Neural cell (in vitro differentiated cells): Measurements from ENCODE around the gene PDE11A.

ENCODE experiments used
- EP300 ChIP-seq: fragments of 450-650 bp; conservative IDR thresholded peaks from 2 replicates; pipeline ENCODE4 v1.6.1; 2014; ENCODE audit warnings: antibody characterized with exemption, mild to moderate bottlenecking, moderate library complexity; ENCODE audit not compliant: poor library complexity, severe bottlenecking
- EZH2 ChIP-seq: fragments of 200-600, 300-800 bp; shearing (Covaris generic), sonication (generic); IDR thresholded peaks from 2 replicates; pipeline ENCODE4 v1.6.1; 2014; ENCODE audit warnings: antibody characterized with exemption, low read length, borderline replicate concordance, mild to moderate bottlenecking; ENCODE audit not compliant: insufficient read depth, poor library complexity, severe bottlenecking
- MXI1 ChIP-seq: fragments of 450-650 bp; conservative IDR thresholded peaks from 2 replicates; pipeline ENCODE4 v1.6.1; 2014; ENCODE audit warnings: antibody characterized with exemption, mild to moderate bottlenecking; ENCODE audit not compliant: poor library complexity, severe bottlenecking
- POLR2AphosphoS5 ChIP-seq: IDR thresholded peaks from 2 replicates; pipeline ENCODE4 v1.6.1; 2012
- RAD21 ChIP-seq: fragments of 450-650 bp; conservative IDR thresholded peaks from 2 replicates; pipeline ENCODE4 v1.6.1; 2014; ENCODE audit warnings: antibody characterized with exemption, mild to moderate bottlenecking, moderate library complexity
- SMC3 ChIP-seq: fragments of 450-650 bp; conservative IDR thresholded peaks from 2 replicates; pipeline ENCODE4 v1.6.1; 2014; ENCODE audit warnings: antibody characterized with exemption, mild to moderate bottlenecking, moderate library complexity; ENCODE audit not compliant: poor library complexity
- TAF1 ChIP-seq: IDR thresholded peaks from 2 replicates; pipeline ENCODE4 v1.6.1; 2012; ENCODE audit warnings: low read depth
- TF ChIP-seq, protein P1 (sequence below): fragments of 450-650 bp; IDR thresholded peaks from 2 replicates; pipeline ENCODE4 v1.5.1; 2014; ENCODE audit warnings: antibody characterized with exemption, mild to moderate bottlenecking, moderate library complexity; ENCODE audit not compliant: poor library complexity, severe bottlenecking
- TF ChIP-seq, protein P2 (sequence below): IDR thresholded peaks from 2 replicates; pipeline ENCODE4 v1.6.1; 2012; ENCODE audit warnings: borderline replicate concordance

GRCh38 chr2:177972782-177973181, 99.8 kb downstream of the PDE11A start:
- TF ChIP-seq, protein P1, sequence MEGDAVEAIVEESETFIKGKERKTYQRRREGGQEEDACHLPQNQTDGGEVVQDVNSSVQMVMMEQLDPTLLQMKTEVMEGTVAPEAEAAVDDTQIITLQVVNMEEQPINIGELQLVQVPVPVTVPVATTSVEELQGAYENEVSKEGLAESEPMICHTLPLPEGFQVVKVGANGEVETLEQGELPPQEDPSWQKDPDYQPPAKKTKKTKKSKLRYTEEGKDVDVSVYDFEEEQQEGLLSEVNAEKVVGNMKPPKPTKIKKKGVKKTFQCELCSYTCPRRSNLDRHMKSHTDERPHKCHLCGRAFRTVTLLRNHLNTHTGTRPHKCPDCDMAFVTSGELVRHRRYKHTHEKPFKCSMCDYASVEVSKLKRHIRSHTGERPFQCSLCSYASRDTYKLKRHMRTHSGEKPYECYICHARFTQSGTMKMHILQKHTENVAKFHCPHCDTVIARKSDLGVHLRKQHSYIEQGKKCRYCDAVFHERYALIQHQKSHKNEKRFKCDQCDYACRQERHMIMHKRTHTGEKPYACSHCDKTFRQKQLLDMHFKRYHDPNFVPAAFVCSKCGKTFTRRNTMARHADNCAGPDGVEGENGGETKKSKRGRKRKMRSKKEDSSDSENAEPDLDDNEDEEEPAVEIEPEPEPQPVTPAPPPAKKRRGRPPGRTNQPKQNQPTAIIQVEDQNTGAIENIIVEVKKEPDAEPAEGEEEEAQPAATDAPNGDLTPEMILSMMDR, result no peak
- TF ChIP-seq, protein P2, sequence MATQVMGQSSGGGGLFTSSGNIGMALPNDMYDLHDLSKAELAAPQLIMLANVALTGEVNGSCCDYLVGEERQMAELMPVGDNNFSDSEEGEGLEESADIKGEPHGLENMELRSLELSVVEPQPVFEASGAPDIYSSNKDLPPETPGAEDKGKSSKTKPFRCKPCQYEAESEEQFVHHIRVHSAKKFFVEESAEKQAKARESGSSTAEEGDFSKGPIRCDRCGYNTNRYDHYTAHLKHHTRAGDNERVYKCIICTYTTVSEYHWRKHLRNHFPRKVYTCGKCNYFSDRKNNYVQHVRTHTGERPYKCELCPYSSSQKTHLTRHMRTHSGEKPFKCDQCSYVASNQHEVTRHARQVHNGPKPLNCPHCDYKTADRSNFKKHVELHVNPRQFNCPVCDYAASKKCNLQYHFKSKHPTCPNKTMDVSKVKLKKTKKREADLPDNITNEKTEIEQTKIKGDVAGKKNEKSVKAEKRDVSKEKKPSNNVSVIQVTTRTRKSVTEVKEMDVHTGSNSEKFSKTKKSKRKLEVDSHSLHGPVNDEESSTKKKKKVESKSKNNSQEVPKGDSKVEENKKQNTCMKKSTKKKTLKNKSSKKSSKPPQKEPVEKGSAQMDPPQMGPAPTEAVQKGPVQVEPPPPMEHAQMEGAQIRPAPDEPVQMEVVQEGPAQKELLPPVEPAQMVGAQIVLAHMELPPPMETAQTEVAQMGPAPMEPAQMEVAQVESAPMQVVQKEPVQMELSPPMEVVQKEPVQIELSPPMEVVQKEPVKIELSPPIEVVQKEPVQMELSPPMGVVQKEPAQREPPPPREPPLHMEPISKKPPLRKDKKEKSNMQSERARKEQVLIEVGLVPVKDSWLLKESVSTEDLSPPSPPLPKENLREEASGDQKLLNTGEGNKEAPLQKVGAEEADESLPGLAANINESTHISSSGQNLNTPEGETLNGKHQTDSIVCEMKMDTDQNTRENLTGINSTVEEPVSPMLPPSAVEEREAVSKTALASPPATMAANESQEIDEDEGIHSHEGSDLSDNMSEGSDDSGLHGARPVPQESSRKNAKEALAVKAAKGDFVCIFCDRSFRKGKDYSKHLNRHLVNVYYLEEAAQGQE, result no peak
- no peak for TF ChIP-seq EP300
- TF ChIP-seq SMC3, result no peak
- TF ChIP-seq EZH2, result no peak
- no peak for TF ChIP-seq TAF1
- TF ChIP-seq POLR2AphosphoS5, result no peak
- TF ChIP-seq RAD21, result no peak
- no peak for TF ChIP-seq MXI1
